Epithelial cell of esophagus (primary cell): Measurements from ENCODE around the gene PCDHA10.
A peak's percentile ranks its signal among the peaks of the same experiment; 100 is the strongest.
"Not testable (repeated sequence)": the region's sequence is repeated elsewhere in the genome, so short reads cannot be mapped to it uniquely, and the experiment has no call there.

Experiments
- DNase-seq: peaks from one replicate; pipeline ENCODE4 v3.0.0; 2010; ENCODE audit warnings: low read depth
- H3K4me3 ChIP-seq: 2 replicates; pipeline ENCODE4 v1.5.1; 2011; ENCODE audit warnings: mild to moderate bottlenecking, low read length, control low read depth
- CTCF ChIP-seq: IDR thresholded peaks from 2 replicates; pipeline ENCODE4 v1.5.1; 2011; ENCODE audit warnings: low read depth, mild to moderate bottlenecking, low read length, control low read depth, inconsistent platforms; ENCODE audit not compliant: insufficient read depth; ENCODE audit errors: missing control alignments

The PCDHA10 gene

GRCh38 chr5:140822281-140822629 lies 33.4 kb upstream of the PCDHA10 start:
- TF ChIP-seq CTCF, result no peak
- DNase-seq, result no peak
- H3K4me3 ChIP-seq, result no peak overlapping the region

- H3K4me3 ChIP-seq, DNase-seq: not testable (repeated sequence)
Measured at GRCh38 chr5:140822969-140823368, 32.7 kb upstream of the PCDHA10 start.

GRCh38 chr5:140823475-140823874 lies 32.2 kb upstream of the PCDHA10 start:
- DNase-seq, result no peak
- H3K4me3 ChIP-seq, result no peak overlapping the region
- no peak for TF ChIP-seq CTCF

DNA sequence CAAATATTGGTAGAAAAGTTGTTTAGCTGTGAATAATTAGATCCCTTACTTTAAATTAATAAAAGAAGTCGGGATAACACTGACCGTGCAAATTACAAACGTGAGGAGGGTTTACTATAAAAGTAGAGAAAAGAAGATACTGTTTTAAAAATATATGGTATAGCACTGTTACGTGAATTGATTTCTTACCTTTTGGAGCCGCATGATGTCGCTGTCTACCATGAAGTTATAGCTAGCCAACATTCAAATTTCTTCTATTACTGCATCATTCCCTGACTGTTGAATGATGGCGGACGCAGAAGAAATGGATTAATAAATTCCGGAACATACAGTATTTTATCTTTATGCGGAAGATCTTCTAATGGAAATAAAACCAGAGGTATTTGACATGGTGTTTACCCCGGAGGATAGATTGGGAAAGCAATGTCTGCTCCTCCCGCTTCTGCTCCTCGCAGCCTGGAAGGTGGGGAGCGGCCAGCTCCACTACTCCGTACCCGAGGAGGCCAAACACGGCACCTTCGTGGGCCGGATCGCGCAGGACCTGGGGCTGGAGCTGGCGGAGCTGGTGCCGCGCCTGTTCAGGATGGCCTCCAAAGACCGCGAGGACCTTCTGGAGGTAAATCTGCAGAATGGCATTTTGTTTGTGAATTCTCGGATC lies 27.9 kb upstream of the PCDHA10 start, which contains the start of gene PCDHA6:
Gene PCDHA6 (plus strand): TSS at position 257 of the 658 bp plus-strand sequence. CDS start 132 bp downstream, at position 389.
- DNase-seq, result no peak
- peak; percentile 22 for TF ChIP-seq CTCF
- H3K4me3 ChIP-seq, result no peak within 1 kb of the TSS

DNA sequence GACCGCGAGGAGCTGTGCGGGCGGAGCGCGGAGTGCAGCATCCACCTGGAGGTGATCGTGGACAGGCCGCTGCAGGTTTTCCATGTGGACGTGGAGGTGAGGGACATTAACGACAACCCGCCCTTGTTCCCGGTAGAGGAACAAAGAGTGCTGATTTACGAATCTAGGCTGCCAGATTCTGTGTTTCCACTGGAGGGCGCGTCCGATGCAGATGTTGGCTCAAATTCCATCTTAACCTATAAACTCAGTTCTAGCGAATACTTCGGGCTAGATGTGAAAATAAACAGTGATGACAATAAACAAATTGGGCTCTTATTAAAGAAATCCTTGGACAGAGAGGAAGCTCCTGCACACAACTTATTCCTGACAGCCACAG lies 27.3 kb upstream of the PCDHA10 start:
- TF ChIP-seq CTCF, result no peak
- no peak overlapping the region for H3K4me3 ChIP-seq
- DNase-seq, result no peak

GRCh38 chr5:140829511-140830501 lies 25.9 kb upstream of the PCDHA10 start:
- not testable (repeated sequence) for DNase-seq, H3K4me3 ChIP-seq

- no peak within 1 kb of the TSS for H3K4me3 ChIP-seq
- TF ChIP-seq CTCF, result no peak
- DNase-seq, result peak; percentile 13
Measured at GRCh38 chr5:140833993-140834392, 21.7 kb upstream of the PCDHA10 start, which contains the start of gene PCDHA7. Gene PCDHA7 (plus strand): TSS chr5:140834269. CDS start chr5:140834384, 115 bp downstream.

GRCh38 chr5:140834439-140835008 lies 21.2 kb upstream of the PCDHA10 start:
- not testable (repeated sequence) for DNase-seq, H3K4me3 ChIP-seq
